ENCODE data around the gene RAB5A. TPM values are rescaled to one million over a fixed set of nuclear protein-coding genes. Genes with fewer than 3 reads are reported as not detected.
"Not testable (repeated sequence)": the region's sequence is repeated elsewhere in the genome, so short reads cannot be mapped to it uniquely, and the experiment has no call there.

Gene RAB5A
- total RNA-seq, 1 donor from 2014 or later = 55.7 TPM

DNA sequence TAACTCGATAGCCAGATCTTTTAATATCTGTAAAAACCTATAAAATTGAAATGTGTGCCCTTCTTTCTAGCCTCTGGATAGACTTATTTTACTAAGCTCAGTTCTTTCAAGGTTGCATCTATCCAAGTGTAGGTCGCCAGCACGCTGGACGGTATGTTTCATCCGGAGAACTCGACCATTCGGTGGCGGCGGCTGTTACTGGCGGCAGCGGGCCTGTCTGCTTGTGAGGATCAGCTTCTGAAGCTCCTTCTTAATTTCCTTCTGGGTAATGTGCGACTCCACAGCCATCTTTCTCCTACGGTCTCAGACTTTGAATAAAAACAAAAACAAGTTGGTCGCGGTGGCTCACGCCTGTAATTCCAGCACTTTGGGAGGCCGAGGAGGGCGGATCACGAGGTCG lies 61.1 kb downstream of the RAB5A start:
- Histone ChIP-seq H3K27ac (no peak overlapping the region), H3K27me3 (no peaks in the 10 kb centered on the region), H3K36me3 (no peaks in the 10 kb centered on the region), H3K4me1 (no peaks in the 10 kb centered on the region), H3K4me3 (no peak overlapping the region), H3K9me3 (no peaks in the 10 kb centered on the region)
- TF ChIP-seq, protein P1, sequence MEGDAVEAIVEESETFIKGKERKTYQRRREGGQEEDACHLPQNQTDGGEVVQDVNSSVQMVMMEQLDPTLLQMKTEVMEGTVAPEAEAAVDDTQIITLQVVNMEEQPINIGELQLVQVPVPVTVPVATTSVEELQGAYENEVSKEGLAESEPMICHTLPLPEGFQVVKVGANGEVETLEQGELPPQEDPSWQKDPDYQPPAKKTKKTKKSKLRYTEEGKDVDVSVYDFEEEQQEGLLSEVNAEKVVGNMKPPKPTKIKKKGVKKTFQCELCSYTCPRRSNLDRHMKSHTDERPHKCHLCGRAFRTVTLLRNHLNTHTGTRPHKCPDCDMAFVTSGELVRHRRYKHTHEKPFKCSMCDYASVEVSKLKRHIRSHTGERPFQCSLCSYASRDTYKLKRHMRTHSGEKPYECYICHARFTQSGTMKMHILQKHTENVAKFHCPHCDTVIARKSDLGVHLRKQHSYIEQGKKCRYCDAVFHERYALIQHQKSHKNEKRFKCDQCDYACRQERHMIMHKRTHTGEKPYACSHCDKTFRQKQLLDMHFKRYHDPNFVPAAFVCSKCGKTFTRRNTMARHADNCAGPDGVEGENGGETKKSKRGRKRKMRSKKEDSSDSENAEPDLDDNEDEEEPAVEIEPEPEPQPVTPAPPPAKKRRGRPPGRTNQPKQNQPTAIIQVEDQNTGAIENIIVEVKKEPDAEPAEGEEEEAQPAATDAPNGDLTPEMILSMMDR (IDR thresholded peaks at IDR 0.05) = no peak
- no peak for TF ChIP-seq POLR2AphosphoS5 (IDR thresholded peaks at IDR 0.05; ENCODE audit: insufficient read depth in 1 of 2, low read depth in 1 of 2)
- no peak for TF ChIP-seq POLR2A (IDR thresholded peaks at IDR 0.05)
- DNase-seq (ENCODE audit: extremely low spot score in 2 of 2) = no peak
- intact Hi-C loops (cut with DNase I) = no loop called here

DNA sequence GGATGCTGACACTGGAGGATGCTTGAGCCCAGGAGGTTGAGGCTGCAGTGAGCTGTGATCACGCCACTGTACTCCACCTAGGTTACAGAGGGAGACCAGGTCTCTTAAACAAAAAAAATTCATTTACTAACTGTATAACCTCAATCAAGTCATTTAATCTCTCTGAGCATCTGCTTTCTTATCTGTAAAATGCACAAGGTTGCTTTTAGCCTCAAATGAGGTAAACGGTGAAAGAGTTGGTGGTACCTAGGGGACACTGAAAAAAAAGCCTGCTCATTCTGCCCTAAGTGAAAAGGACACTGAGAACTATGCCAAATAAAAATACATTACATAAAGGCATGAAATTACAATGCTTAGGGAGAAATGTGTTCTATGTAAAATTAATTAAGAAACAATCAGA lies 61.7 kb downstream of the RAB5A start:
- no peaks in the 10 kb centered on the region for H3K4me1 ChIP-seq
- DNase-seq (ENCODE audit: extremely low spot score in 2 of 2) = no peak
- H3K27me3 ChIP-seq = no peaks in the 10 kb centered on the region
- H3K4me3 ChIP-seq = no peak overlapping the region
- intact Hi-C loops (cut with DNase I) = no loop called here
- TF ChIP-seq, protein P1 (IDR thresholded peaks at IDR 0.05) = no peak
- TF ChIP-seq POLR2AphosphoS5 (IDR thresholded peaks at IDR 0.05; ENCODE audit: insufficient read depth in 1 of 2, low read depth in 1 of 2) (no peak), POLR2A (IDR thresholded peaks at IDR 0.05) (no peak)
- H3K27ac ChIP-seq = no peak overlapping the region
- no peaks in the 10 kb centered on the region for H3K36me3 ChIP-seq
- H3K9me3 ChIP-seq = no peaks in the 10 kb centered on the region

DNA sequence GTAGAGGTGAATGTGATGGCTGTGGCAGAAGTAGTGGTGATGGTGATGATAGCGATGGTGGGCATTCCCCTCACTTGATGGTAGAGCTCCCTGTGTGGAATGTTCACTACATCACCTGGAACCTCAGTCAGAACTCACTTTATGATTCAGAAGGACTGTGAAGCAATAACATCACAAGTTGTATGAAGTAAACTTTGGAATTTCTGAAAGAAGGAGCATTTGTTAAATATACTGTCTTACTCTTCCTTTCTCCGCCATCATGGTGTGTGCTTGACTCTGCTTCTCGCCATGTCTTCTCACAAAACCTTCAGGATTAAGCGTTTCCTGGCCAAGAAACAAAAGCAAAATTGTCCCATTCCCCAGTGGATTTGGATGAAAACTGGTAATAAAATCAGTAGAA lies 65.3 kb downstream of the RAB5A start, which contains the start of gene PP2D1:
Gene PP2D1 (minus strand): TSS at position 101 of the 400 bp plus-strand sequence. CDS start 192 bp downstream, outside the sequence.
- DNase-seq (ENCODE audit: extremely low spot score in 2 of 2) = no peak
- Histone ChIP-seq H3K27ac (no peak within 1 kb of the TSS), H3K36me3 (no peaks in the 10 kb centered on the region), H3K4me1 (no peaks in the 10 kb centered on the region), H3K4me3 (no peak within 1 kb of the TSS), H3K27me3 (no peaks in the 10 kb centered on the region), H3K9me3 (no peaks in the 10 kb centered on the region)
- intact Hi-C loops (cut with DNase I) = no loop called here
- TF ChIP-seq, protein P1 (IDR thresholded peaks at IDR 0.05) = no peak
- TF ChIP-seq POLR2AphosphoS5 (IDR thresholded peaks at IDR 0.05; ENCODE audit: insufficient read depth in 1 of 2, low read depth in 1 of 2) = no peak
- TF ChIP-seq POLR2A (IDR thresholded peaks at IDR 0.05) = no peak

DNA sequence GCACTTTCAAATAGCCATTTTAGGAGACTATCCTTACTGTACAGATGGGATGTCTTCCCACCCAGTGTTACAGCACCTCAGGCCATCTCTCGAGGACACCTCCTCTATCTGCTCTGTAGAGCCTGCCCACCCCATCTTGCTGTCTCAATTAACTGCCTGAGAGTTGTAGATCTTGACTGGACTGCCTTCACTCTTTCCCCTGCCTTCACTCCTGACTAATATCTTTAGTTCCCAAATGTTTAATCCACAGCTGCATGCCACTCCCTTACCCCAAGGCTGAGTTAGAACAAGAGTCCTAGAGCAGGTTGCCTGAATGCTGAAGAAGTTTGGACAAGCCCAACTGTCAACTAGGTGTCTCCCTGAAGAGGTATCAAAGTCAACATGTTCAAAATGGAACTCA lies 66.5 kb downstream of the RAB5A start:
- DNase-seq (ENCODE audit: extremely low spot score in 2 of 2) = no peak
- Histone ChIP-seq H3K27ac (no peak overlapping the region), H3K9me3 (no peaks in the 10 kb centered on the region), H3K4me3 (no peak overlapping the region), H3K27me3 (no peaks in the 10 kb centered on the region), H3K4me1 (no peaks in the 10 kb centered on the region), H3K36me3 (no peaks in the 10 kb centered on the region)
- TF ChIP-seq POLR2A (IDR thresholded peaks at IDR 0.05) = no peak
- TF ChIP-seq, protein P1 (IDR thresholded peaks at IDR 0.05) = no peak
- TF ChIP-seq POLR2AphosphoS5 (IDR thresholded peaks at IDR 0.05; ENCODE audit: insufficient read depth in 1 of 2, low read depth in 1 of 2) = no peak
- intact Hi-C loops (cut with DNase I) = no loop called here

DNA sequence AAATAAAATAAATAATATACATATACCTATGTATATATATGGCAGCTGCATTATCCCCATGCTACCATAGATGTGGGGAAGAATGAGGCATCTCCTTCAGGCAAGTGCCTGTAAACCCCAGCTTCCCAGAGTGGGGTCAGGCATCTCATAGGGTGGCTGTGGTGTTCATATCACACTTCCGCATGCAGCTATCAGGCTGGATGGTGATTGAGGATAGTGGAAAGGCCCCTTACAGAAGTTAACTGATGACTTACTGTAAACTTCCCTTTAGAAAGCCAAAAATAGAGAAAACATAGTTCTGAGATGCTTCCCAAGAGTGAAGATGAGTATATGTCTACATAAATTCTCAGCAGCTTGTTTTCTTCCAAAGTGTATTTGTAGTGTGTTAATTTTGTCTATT lies 68.6 kb downstream of the RAB5A start:
- Histone ChIP-seq H3K4me3 (no peak overlapping the region), H3K27ac (no peak overlapping the region), H3K9me3 (no peaks in the 10 kb centered on the region), H3K36me3 (no peaks in the 10 kb centered on the region), H3K27me3 (no peaks in the 10 kb centered on the region), H3K4me1 (no peaks in the 10 kb centered on the region)
- intact Hi-C loops (cut with DNase I) = no loop called here
- no peak for DNase-seq (ENCODE audit: extremely low spot score in 2 of 2)
- TF ChIP-seq POLR2A (IDR thresholded peaks at IDR 0.05) = no peak
- TF ChIP-seq POLR2AphosphoS5 (IDR thresholded peaks at IDR 0.05; ENCODE audit: insufficient read depth in 1 of 2, low read depth in 1 of 2) = no peak
- TF ChIP-seq, protein P1 (IDR thresholded peaks at IDR 0.05) = no peak

DNA sequence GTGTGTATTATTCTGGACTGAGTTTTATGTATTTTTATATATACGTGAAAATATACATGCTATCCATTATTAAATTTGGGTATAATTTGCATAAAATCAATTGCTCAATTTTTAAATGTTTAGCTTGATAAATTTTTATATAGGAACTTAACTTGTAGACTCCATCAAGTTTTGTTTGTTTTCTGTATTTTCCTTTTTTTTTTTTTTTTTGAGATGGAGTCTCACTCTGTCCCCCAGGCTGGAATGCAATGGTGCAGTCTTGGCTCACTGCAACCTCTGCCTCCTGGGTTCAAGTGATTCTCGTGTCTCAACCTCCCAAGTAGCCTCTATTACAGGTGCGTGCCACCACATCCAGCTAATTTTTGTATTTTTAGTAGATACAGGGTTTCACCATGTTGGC lies 69.2 kb downstream of the RAB5A start:
- H3K4me3 ChIP-seq; H3K27ac ChIP-seq; H3K36me3 ChIP-seq; DNase-seq (ENCODE audit: extremely low spot score in 2 of 2); H3K9me3 ChIP-seq; H3K27me3 ChIP-seq; intact Hi-C loops (cut with DNase I); H3K4me1 ChIP-seq: not testable (repeated sequence)

Measured in vagina (tissue), 2 donors.